Amygdala (tissue), 56 donors: Measurements from ENCODE around the gene STIM2.

Experiments used
- DNase-seq, 56 donors: peaks; one replicate each; lab custom pipeline; 2025; lab: John Stamatoyannopoulos, UW

The STIM2 gene

GRCh38 chr4:27068151-27068867 lies 207.7 kb downstream of the STIM2 start:
- no peak for DNase-seq
